Natural killer cell (primary cell): ENCODE data around the gene GALNT15. TPM values are rescaled to one million over a fixed set of nuclear protein-coding genes. Genes with fewer than 3 reads are reported as not detected.

Source experiments
- ATAC-seq, 3 donors: fragments of 150-1000 bp in 2 of 3; fragments of 200-7000 bp in 1 of 3; cut with Tn5 transposase; 1 replicate in 1 of 3; 2 replicates in 2 of 3; pipeline ENCODE4 v1.10.0; 2021; ENCODE audit warnings: mild to moderate bottlenecking in 2 of 3, moderate library complexity in 2 of 3
- DNase-seq, 2 donors: peaks; one replicate each; pipeline versions ENCODE4 v3.0.0 to v3.0.0-alpha.2; 2013 to 2021; ENCODE audit warnings: mixed read lengths in 1 of 2
- H3K27ac ChIP-seq: one replicate; pipeline ENCODE4 v1.5.1; 2013; ENCODE audit warnings: mild to moderate bottlenecking, low read length
- H3K27me3 ChIP-seq: one replicate; pipeline ENCODE4 v1.6.1; 2013; ENCODE audit warnings: low read length; ENCODE audit not compliant: control insufficient read depth, insufficient read depth
- H3K36me3 ChIP-seq: one replicate; pipeline ENCODE4 v1.6.1; 2013; ENCODE audit warnings: low read length; ENCODE audit not compliant: control insufficient read depth, insufficient read depth
- H3K4me1 ChIP-seq: one replicate; pipeline ENCODE4 v1.6.1; 2013; ENCODE audit warnings: low read length; ENCODE audit not compliant: control insufficient read depth, insufficient read depth
- H3K4me3 ChIP-seq: one replicate; pipeline ENCODE4 v1.5.1; 2013; ENCODE audit warnings: low read length
- H3K9me3 ChIP-seq: one replicate; pipeline ENCODE4 v1.6.1; 2013; ENCODE audit warnings: low read length; ENCODE audit not compliant: control insufficient read depth, insufficient read depth
- H3K27ac Mint-ChIP-seq, 2 donors: one replicate each; pipeline ENCODE4 v1.8.0; 2022; ENCODE audit warnings: mild to moderate bottlenecking in 2 of 2, mixed read lengths in 2 of 2, moderate library complexity in 1 of 2
- H3K27me3 Mint-ChIP-seq, 2 donors: one replicate each; pipeline ENCODE4 v1.8.0; 2022; ENCODE audit warnings: low read depth in 2 of 2, mixed read lengths in 2 of 2
- H3K36me3 Mint-ChIP-seq: one replicate; pipeline ENCODE4 v1.8.0; 2022; ENCODE audit warnings: mixed read lengths
- H3K4me1 Mint-ChIP-seq, 2 donors: one replicate each; pipeline ENCODE4 v1.8.0; 2022; ENCODE audit warnings: mixed read lengths in 2 of 2
- H3K4me3 Mint-ChIP-seq: one replicate; pipeline ENCODE4 v1.8.0; 2022; ENCODE audit warnings: mild to moderate bottlenecking, moderate library complexity, mixed read lengths
- H3K9me3 Mint-ChIP-seq, 2 donors: one replicate each; pipeline ENCODE4 v1.8.0; 2022; ENCODE audit warnings: mixed read lengths in 2 of 2
- CTCF ChIP-seq: fragments of 200-600 bp; IDR thresholded peaks from one replicate; pipeline ENCODE4 v1.8.0; 2022; ENCODE audit warnings: antibody characterized with exemption
- WGBS: methylation state at CpG from one replicate; pipeline ENCODE4 v1.1.7; 2013; ENCODE audit warnings: missing lambda C conversion rate; ENCODE audit not compliant: insufficient coverage; 5-methylcytosine and 5-hydroxymethylcytosine counted together
- intact Hi-C: fragments of 100-400 bp; cut with micrococcal nuclease; formaldehyde crosslinking; loops from one replicate; pipeline ENCODE4 v1.14.2; 2022
- total RNA-seq, 4 donors: library from RNA; stranded (reverse); fragments of 120-200 nt in 1 of 4; gene quantifications; one replicate each; pipeline versions ENCODE4 v1.2.3 to v1.2.4, GENCODE V29; 2013 to 2022

The GALNT15 gene
- total RNA-seq, 3 donors from 2014 or later (not counting 1 experiment from before 2014, with no cell fraction given), result not detected

- ATAC-seq (no peak), DNase-seq (no peak)
- H3K36me3 ChIP-seq, result no peaks in the 10 kb centered on the region
- no peak overlapping the region for H3K4me3 ChIP-seq
- no peaks in the 10 kb centered on the region for H3K9me3 ChIP-seq
- no peak for TF ChIP-seq CTCF
- Mint-ChIP-seq H3K36me3 (no peaks in the 10 kb centered on the region), H3K27me3 (no peaks in the 10 kb centered on the region), H3K9me3 (no peaks in the 10 kb centered on the region), H3K27ac (no peak overlapping the region), H3K4me1 (peaks cover 0 to 6% of the 10 kb centered on the region in 2 donors), H3K4me3 (no peak overlapping the region)
- intact Hi-C loops, result no loop called here
- WGBS, result 75% methylated on average over 2 of the region's 2 CpGs
- no peaks in the 10 kb centered on the region for H3K4me1 ChIP-seq
- no peaks in the 10 kb centered on the region for H3K27me3 ChIP-seq
- no peak overlapping the region for H3K27ac ChIP-seq
Measured at GRCh38 chr3:16146015-16146730, 28.3 kb upstream of the GALNT15 start.

- ATAC-seq (peak in 1 of 3 donors; percentile 74), DNase-seq (peak in 1 of 2 donors; percentile 6)
- H3K4me1 ChIP-seq, result no peaks in the 10 kb centered on the region
- intact Hi-C loops, result no loop called here
- Mint-ChIP-seq H3K36me3 (no peaks in the 10 kb centered on the region), H3K27ac (no peak overlapping the region), H3K4me1 (peaks cover 0 to 6% of the 10 kb centered on the region in 2 donors), H3K27me3 (peaks cover 0 to 2% of the 10 kb centered on the region in 2 donors), H3K4me3 (peak overlapping the region; percentile 49), H3K9me3 (peaks cover 0 to 2% of the 10 kb centered on the region in 2 donors)
- no peaks in the 10 kb centered on the region for H3K36me3 ChIP-seq
- H3K27me3 ChIP-seq, result no peaks in the 10 kb centered on the region
- H3K4me3 ChIP-seq, result no peak overlapping the region
- H3K9me3 ChIP-seq, result no peaks in the 10 kb centered on the region
- WGBS, result 92% methylated on average over 2 of the region's 2 CpGs
- no peak for TF ChIP-seq CTCF
- no peak overlapping the region for H3K27ac ChIP-seq
Measured at GRCh38 chr3:16147220-16147994, 27.1 kb upstream of the GALNT15 start.

GRCh38 chr3:16148213-16148612 is 26.3 kb upstream of the GALNT15 start:
- intact Hi-C loops, result no loop called here
- peaks cover 2 to 8% of the 10 kb centered on the region in 2 donors for H3K27me3 Mint-ChIP-seq
- H3K9me3 ChIP-seq, result no peaks in the 10 kb centered on the region
- H3K9me3 Mint-ChIP-seq, result peaks cover 0 to 2% of the 10 kb centered on the region in 2 donors
- H3K4me1 ChIP-seq, result no peaks in the 10 kb centered on the region
- no peak overlapping the region for H3K4me3 ChIP-seq
- TF ChIP-seq CTCF, result no peak
- no peaks in the 10 kb centered on the region for H3K36me3 ChIP-seq
- H3K27me3 ChIP-seq, result no peaks in the 10 kb centered on the region
- H3K4me3 Mint-ChIP-seq, result no peak overlapping the region
- ATAC-seq, result no peak
- H3K4me1 Mint-ChIP-seq, result peaks cover 0 to 6% of the 10 kb centered on the region in 2 donors
- WGBS, result 90% methylated on average over 5 of the region's 6 CpGs
- no peak for DNase-seq
- peak overlapping the region; percentile 13 for H3K27ac ChIP-seq
- H3K36me3 Mint-ChIP-seq, result no peaks in the 10 kb centered on the region
- no peak overlapping the region for H3K27ac Mint-ChIP-seq
